GM21515 (cell line): Measurements from ENCODE around the gene RBM20.
A peak's percentile ranks its signal among the peaks of the same experiment; 100 is the strongest.

Experiments
- ATAC-seq: cut with Tn5 transposase; IDR thresholded peaks from one replicate; pipeline ENCODE4 v1.9.1; 2021; ENCODE audit not compliant: unreplicated experiment

Gene RBM20

GRCh38 chr10:110671788-110672579 is 27.8 kb downstream of the RBM20 start:
- ATAC-seq, result peak; percentile 99

DNA sequence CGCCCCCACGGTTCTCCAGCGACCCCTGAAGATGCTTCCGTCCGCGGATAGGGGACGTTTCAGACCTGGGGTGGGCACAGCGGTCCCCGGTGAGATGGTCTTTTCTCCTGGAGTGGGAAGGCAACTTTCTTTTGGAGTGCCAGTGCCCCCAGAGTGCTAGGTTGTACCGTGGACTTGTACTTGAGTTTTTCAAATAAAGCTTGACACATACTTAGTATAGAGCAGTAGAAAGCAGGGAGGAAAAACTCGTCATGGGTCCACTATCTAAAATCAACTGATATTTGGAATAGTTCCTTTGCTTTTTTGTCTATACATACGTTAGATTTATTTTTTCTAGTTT is 28.4 kb downstream of the RBM20 start:
- ATAC-seq, result peak; percentile 24

DNA sequence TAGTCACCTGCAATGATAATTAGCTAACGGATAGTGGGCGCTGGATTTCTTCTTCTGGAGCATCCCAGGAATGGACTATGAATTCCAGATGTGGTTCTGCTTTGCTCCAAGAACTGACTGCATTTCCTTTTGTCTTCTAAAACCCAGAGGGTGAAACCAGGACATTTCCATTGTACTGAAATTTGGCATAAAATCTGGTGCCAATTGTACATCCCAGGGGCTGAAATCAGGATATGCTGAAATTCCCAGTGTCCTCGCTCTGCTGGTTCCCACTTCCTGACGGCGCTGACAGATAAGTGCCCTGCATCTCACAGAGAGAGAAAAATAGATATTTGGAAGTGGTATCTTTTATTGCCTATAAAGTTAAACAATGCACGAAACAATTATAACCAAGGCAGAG is 31.9 kb downstream of the RBM20 start:
- ATAC-seq, result no peak

DNA sequence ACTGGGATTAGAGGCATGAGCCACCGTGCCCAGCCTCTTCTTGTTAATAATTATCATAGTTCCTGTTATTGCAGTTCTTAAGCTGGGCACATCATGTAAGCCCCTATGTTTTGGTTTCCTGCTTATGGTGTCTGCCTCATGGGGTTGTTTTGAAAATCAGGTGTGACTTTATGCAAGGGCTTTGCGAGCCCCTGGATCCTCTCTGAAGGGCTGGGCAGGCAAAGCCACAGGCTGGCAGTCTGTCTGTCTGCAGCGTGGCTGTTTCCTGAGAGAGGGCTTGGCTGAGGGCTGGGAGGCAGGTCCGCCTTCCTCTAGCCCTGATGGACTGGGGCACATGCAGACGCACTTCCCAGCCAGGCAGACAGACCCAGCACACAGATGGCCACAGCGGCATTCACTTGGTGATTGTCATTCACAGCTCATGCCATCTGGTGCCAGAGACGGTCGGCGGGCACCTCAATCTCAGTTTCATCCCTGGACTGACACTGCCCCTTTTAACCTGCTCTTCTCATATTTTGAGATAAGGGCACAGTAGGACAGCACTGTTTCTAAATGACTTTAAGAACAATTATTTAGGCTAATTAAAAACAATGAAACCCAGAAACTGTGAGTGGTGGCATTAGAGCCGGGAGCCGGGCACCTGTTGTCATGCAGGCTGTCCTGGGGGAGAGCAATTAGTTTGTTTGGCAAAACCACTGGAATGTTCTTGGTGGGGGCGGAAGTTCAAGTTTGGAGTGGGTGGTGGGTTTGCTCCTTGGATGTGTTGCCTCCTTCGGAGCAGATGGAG is 35.5 kb downstream of the RBM20 start:
- ATAC-seq, result no peak

DNA sequence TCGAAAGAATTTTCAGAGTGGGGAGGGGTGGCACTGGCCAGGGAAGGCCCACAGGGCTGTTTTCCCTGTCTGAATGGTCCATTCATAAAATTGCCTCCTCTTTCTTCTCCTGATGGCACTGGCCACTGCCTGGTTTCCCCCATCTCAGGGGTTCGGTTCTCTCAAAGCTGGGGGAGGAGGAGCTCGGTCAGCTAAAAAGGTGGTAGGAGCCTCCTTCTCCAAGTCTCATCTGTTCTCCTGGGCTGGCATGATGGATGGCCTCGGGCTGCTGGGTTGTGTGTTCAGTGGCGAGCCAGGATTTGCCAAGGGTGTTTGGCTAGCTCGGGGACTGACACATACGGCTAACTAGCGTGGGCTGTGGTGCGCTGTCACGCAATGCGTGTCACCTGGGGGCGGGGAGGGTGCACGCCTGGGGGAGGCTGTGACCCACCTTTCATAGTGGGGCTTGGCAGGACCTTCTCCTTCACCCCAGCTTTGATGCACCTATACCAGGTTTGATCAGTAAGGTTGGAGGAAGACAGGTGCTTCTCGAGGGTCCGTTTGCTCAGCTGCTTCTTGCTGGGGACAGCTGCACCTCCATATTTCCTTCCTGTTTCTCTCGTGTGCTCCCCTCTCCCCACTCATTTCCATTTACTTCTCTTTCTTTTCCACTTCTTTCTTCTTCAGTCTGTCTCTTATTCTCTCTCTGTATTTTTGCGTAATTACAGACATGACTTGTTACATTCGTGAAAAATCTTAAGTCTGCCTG is 36.3 kb downstream of the RBM20 start:
- no peak for ATAC-seq

DNA sequence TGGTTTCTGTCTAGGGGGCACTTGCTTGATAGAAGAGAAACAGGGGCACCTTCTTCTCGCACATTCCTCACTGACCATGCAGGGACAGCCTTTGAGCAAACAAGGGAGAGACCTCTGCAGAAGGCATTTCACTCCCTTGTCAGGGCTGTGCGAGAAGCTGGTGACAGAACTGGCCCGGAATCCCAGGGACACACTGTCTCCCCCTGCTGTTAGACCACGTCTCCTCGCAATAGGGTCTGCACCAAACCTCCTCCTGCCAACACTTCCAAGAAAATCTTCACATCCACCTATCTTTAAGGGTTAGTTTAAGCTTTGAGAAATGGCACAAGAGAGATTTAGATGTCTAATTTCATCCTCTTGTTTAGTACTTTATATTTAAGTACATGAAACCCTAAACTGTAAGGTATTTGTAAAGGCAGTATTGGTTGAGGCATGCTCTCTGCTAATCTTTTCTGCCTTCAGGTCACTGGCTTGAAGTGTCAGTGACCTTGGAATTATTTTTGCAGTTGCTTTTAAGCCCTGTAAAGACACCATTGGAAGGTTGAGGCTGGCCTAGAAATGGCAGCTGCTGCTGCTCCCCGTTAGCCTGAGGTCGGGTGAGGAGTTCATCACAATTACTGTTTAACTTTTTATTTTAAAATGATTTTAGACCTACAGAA is 37.0 kb downstream of the RBM20 start:
- ATAC-seq, result no peak

DNA sequence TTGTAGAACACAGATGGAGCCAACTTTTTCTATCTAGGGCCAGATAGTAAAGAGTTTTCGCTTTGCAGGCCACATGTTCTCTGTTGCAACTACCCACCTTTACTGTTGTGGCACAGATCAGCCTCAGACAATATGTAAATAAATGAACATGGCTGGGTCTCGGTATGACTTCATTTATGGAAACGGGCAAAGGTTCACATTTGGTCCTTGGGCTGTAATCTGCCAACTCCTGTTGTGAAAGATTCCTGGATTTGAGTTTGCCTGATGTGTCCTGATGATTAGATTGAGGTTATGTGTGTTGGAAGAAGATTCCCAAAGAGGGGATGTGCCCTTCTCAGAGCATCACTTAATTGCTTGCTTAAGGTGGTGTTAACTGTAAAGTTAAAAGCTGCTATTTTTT is 38.2 kb downstream of the RBM20 start:
- no peak for ATAC-seq

- ATAC-seq, result no peak
These were observed 40.8 kb downstream of the RBM20 start for GRCh38 chr10:110684800-110685446.

GRCh38 chr10:110686047-110686446 is 41.9 kb downstream of the RBM20 start:
- no peak for ATAC-seq

DNA sequence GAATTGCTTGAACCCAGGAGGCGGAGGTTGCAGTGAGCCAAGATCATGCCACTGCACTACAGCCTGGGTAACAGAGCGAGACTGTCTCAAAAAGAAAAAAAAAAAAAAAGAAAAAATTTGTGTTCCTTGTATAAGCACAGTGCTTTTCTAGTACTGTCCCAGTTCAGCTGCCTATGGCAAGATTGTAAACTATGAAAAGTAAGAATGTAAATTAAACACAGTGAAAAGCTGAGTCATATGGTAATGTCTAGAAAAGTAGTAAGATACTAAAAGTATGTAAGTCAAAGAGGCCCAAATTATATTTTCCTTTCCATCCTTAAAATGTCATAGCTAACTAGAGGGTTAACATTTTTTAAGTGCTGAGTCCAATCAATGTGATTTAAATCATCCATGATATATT is 42.8 kb downstream of the RBM20 start:
- ATAC-seq, result no peak

DNA sequence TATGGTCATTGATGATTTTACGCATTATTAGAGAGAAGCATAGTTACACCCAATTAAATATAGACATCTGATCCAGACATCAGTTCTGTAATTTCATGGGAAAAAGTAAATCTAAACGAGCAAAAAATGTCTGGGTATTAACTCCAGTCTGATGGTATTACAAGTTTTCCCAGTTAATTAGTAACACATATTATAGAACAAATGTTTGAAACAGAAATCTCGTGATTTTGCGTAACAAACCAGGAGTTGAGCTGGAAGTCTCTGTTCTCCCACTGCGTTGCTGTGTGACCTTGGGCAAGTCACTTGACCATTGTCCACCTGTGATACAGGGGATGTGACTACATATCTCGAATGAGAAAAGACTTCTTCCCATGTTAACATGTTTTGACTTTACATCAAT is 43.3 kb downstream of the RBM20 start:
- no peak for ATAC-seq

DNA sequence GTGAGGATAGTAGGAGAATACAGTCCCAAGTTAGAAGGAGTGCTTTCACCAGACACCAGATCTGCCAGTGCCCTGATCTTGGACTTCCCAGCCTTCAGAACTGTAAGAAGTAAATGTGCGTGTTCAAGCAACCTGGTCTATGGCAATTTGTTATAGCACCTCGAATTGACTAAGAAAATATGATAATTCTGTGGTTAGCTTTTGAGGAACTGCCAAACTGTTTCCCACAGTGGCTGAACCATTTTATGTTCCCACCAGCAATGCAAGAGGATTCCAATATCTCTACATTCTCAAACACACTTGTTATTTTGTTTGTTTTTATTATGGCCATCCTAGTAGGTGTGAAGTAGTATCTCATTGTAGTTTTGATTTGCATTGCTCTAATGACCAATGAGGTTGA is 47.0 kb downstream of the RBM20 start:
- no peak for ATAC-seq

DNA sequence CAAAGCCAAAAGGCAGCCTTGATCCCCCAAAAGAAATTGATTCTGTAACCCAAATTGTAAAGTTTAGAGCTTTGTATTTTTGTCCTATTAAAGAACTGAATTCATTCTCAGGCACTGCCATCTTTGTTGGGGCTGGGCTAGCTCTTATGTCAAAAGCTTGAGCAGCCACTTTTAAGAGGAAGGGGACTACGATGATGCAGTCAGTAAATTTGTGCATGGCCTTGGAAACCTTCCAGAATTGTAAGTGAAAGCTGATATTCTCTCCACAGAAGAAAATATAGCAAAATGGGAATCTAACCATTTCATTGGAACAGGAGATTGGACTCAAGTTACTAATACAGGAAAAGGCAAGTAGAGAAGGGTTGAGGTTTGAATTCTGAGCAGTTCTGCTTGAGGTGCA is 50.1 kb downstream of the RBM20 start:
- no peak for ATAC-seq

DNA sequence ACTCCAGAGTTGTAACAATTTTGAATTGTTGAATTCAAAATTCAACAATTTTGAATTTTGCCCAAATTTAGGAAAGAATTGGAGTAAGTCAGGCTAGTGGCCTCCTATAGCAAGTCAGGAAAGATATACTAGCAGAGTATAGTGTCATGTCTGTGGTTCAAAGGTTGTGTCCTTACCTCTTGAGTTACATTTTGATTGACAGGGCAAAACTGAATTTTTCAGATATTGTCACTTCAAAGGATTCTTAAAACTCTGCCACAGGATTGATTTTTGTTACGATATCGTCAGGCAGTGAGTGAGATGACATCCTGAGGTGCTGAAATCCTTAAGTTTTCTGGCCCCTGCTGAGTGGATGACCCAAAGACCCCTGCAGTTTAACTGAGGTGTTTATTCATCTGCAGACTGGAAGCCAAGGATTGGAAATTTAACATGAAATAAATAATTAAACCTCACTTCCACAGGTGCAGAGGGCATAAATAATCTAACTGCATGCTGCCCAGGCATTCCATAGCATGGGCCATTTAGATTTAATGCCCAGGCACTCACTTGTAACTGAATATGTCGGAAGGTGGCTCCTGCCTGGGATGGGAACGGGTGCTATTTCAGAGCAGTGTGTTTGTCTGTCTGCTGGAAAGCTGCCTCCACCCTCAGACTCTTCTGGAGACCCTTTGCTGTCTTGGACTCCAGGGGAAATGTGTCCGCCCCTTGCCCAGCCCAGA is 50.8 kb downstream of the RBM20 start:
- ATAC-seq, result no peak

- ATAC-seq, result no peak
These were observed 51.4 kb downstream of the RBM20 start for GRCh38 chr10:110695539-110695886.

DNA sequence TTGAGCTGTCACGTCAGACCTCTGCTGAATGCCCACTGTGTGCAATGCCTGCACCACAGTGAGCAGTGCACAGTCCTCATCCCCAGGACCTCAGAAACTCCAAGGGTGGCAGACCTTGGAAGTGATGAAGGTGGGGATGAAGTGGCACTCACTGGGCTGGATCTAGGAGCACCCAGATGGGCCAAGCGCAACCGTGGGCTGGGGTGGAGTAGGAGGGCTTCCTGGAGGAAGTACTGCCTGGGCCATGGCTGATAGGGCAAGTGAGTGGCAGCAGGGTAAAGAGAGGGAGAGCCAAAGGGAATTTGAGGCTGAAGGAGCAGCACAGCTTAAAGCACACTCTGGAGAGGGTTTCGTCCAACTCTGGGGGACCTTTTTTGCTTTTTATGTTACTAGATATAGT is 52.3 kb downstream of the RBM20 start:
- no peak for ATAC-seq

DNA sequence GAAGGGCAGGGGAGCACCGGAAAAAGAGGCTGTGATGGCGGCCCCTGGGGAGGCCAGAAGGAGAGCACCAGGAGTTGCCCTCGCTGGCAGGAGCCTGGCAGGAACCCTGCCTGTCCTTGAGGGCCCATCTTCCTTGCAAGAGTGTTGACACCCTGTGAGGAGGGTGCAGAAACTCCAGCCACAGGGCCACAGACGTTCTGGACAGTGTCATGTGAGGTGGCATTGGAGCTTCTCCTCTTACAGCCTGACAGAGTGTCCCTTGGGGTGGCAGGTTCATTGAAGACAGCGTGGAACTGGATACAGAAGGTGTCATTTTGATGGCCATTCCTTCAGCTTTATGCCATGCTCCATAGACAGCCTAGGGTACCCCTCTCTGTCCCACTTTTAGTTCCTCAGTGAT is 54.2 kb downstream of the RBM20 start:
- ATAC-seq, result no peak

GRCh38 chr10:110698782-110699201 is 54.7 kb downstream of the RBM20 start:
- no peak for ATAC-seq

DNA sequence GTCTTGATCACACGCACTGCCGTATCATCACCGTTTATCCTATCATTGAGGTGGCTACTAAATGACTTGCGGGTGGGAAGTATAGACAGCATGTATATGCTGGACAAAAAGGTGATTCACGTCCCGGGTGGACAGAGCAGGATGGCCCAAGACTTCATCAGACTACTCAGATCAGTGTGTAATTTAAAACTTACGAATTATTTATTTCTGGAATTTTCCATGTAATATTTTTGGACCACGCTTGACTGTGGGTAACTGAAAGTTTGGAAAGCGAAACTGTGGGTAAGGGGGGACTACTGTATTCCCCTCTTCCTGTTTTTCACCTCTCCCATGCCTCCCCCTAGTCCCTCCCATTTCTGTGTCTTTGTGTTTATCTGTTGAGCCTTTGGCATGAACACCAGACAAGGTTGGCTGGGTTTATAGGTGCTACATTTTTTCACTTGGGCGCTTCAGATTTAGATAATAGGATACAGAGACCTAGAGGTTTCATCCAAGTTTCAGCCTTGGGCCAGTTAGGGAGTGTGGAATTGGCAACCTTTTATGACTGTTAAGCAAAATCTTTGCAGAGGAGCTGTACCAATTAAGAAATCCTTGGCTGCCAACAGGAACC is 55.8 kb downstream of the RBM20 start:
- no peak for ATAC-seq
